K562 (cell line): ENCODE measurements around the gene ADTRP. TPM values are rescaled to one million over a fixed set of nuclear protein-coding genes. Genes with fewer than 3 reads are reported as not detected.

Experiments
- DEAF1 ChIP-seq: fragments of 450-650 bp; formaldehyde crosslinking; IDR thresholded peaks from 2 replicates; pipeline ENCODE4 v1.4.0; 2020; ENCODE audit warnings: mild to moderate bottlenecking, moderate library complexity
- ILK ChIP-seq: fragments of 450-650 bp; IDR thresholded peaks from 2 replicates; pipeline ENCODE4 v1.6.1; 2016; ENCODE audit warnings: missing genetic modification characterization, low read depth, mild to moderate bottlenecking, missing compliant biosample characterization, moderate library complexity, borderline replicate concordance
- MEF2D ChIP-seq: conservative IDR thresholded peaks from 2 replicates; pipeline ENCODE4 v1.6.1; 2016; ENCODE audit warnings: low read depth, missing genetic modification characterization, missing compliant biosample characterization
- RBM25 ChIP-seq: fragments of 200-400 bp; formaldehyde crosslinking; IDR thresholded peaks from 2 replicates; pipeline ENCODE4 v1.6.1; 2018; ENCODE audit warnings: low read length, low read depth, moderate library complexity; ENCODE audit not compliant: severe bottlenecking
- ZFP1 ChIP-seq: fragments of 450-650 bp; formaldehyde crosslinking; IDR thresholded peaks from 2 replicates; pipeline ENCODE4 v1.4.0; 2020; ENCODE audit warnings: mild to moderate bottlenecking, mixed read lengths
- ZNF830 ChIP-seq: fragments of 250-450 bp; sonication (Bioruptor Pico); IDR thresholded peaks from 2 replicates; pipeline ENCODE4 v1.5.0; 2021; ENCODE audit warnings: mild to moderate bottlenecking
- polyA plus RNA-seq, 8 experiments: library from polyadenylated mRNA; depleted of rRNA in 4 of 8; stranded (reverse) in 5 of 8; unstranded in 3 of 8; fragments of >200 nt; fragmentation: Nextera tagmentation in 2 of 8; fragmentation: Illumina TruSeq in 1 of 8; extraction: Ambion mirVana in 2 of 8; extraction: Trizol in 1 of 8; gene quantifications; 2 replicates each; pipeline versions ENCODE4 v1.2.1 to v1.2.3, GENCODE V29; 2011 to 2014; ENCODE audit warnings: inconsistent platforms in 1 of 8, missing spikeins in 1 of 8
- total RNA-seq, 7 experiments: library from RNA; depleted of rRNA in 6 of 7; stranded (reverse); fragments of >200 nt in 6 of 7; fragmentation: Illumina TruSeq in 2 of 7; extraction: Trizol in 2 of 7; gene quantifications; 2 replicates each; pipeline versions ENCODE4 v1.2.1 to v1.2.3, GENCODE V29; 2011 to 2021; ENCODE audit warnings: low replicate concordance in 1 of 7
- TF ChIP-seq, protein P1 (sequence below), 2 experiments: IDR thresholded peaks in 1 of 2; conservative IDR thresholded peaks in 1 of 2; 2 replicates each; pipeline ENCODE4 v1.6.1; 2016; ENCODE audit warnings: low read depth in 2 of 2, mild to moderate bottlenecking in 1 of 2, missing compliant biosample characterization in 1 of 2, missing genetic modification characterization in 1 of 2, moderate library complexity in 1 of 2
- TF ChIP-seq, protein P2 (sequence below): fragments of 250-450 bp; sonication (Bioruptor Pico); IDR thresholded peaks from 2 replicates; pipeline ENCODE4 v1.9.0; 2021; ENCODE audit warnings: mild to moderate bottlenecking
- TF ChIP-seq, protein P3 (sequence below): fragments of 250-450 bp; sonication (Bioruptor Pico); IDR thresholded peaks from 2 replicates; pipeline ENCODE4 v1.4.0; 2020; ENCODE audit warnings: mild to moderate bottlenecking, moderate library complexity, borderline replicate concordance

The ADTRP gene
- total and polyA plus RNA-seq, 9 of the 15 experiments (the other 6 are each of a cell fraction or from before 2014, with no cell fraction given): 7.4 to 24.0 (median 13.6) TPM

DNA sequence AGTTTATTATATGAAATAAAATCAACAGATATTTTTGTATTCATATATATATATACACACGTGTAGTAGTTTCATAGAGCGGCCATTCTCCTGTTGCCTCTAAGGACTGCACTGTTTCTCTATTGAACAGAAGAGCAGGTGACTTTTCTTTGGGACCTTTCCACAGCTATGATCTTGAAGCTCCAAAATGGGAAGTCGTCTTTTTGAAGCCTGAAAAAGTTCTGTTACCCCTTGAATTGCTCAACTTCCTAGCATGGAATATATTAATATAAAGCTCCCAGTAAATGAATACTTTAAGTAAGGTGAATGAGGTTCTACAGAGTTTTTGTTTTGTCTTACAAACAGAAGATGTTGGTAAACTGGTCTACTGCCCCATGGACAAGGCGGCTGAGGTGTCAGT is 42.2 kb upstream of the ADTRP start (continued):
- TF ChIP-seq, protein P1, sequence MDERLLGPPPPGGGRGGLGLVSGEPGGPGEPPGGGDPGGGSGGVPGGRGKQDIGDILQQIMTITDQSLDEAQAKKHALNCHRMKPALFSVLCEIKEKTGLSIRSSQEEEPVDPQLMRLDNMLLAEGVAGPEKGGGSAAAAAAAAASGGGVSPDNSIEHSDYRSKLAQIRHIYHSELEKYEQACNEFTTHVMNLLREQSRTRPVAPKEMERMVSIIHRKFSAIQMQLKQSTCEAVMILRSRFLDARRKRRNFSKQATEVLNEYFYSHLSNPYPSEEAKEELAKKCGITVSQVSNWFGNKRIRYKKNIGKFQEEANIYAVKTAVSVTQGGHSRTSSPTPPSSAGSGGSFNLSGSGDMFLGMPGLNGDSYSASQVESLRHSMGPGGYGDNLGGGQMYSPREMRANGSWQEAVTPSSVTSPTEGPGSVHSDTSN (CRISPR knock-in tag; IDR thresholded peaks at IDR 0.05; ENCODE audit: low read depth): no peak
- TF ChIP-seq, protein P1 (tag; conservative IDR thresholded peaks at IDR 0.05; ENCODE audit: low read depth): no peak
- no peak for TF ChIP-seq RBM25
- TF ChIP-seq, protein P2, sequence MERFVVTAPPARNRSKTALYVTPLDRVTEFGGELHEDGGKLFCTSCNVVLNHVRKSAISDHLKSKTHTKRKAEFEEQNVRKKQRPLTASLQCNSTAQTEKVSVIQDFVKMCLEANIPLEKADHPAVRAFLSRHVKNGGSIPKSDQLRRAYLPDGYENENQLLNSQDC: no peak
- no peak for TF ChIP-seq ZFP1 (CRISPR knock-in tag)
- TF ChIP-seq ZNF830: no peak
- TF ChIP-seq ILK (tag): no peak
- TF ChIP-seq, protein P3, sequence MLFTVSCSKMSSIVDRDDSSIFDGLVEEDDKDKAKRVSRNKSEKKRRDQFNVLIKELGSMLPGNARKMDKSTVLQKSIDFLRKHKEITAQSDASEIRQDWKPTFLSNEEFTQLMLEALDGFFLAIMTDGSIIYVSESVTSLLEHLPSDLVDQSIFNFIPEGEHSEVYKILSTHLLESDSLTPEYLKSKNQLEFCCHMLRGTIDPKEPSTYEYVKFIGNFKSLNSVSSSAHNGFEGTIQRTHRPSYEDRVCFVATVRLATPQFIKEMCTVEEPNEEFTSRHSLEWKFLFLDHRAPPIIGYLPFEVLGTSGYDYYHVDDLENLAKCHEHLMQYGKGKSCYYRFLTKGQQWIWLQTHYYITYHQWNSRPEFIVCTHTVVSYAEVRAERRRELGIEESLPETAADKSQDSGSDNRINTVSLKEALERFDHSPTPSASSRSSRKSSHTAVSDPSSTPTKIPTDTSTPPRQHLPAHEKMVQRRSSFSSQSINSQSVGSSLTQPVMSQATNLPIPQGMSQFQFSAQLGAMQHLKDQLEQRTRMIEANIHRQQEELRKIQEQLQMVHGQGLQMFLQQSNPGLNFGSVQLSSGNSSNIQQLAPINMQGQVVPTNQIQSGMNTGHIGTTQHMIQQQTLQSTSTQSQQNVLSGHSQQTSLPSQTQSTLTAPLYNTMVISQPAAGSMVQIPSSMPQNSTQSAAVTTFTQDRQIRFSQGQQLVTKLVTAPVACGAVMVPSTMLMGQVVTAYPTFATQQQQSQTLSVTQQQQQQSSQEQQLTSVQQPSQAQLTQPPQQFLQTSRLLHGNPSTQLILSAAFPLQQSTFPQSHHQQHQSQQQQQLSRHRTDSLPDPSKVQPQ: no peak
- TF ChIP-seq MEF2D (tag): no peak
- no peak for TF ChIP-seq DEAF1 (CRISPR knock-in tag)
